Gastrocnemius medialis (tissue), 4 donors: ENCODE data around the gene KLC1.

ENCODE experiments used
- CTCF ChIP-seq, 5 experiments: fragments of 450-650 bp in 3 of 5; fragments of 200-600 bp in 2 of 5; sonication (generic) in 2 of 5; IDR thresholded peaks in 4 of 5; conservative IDR thresholded peaks in 1 of 5; 1 replicate in 4 of 5; 2 replicates in 1 of 5; pipeline ENCODE4 v1.5.1; 2016 to 2019; ENCODE audit warnings: antibody characterized with exemption in 5 of 5, mild to moderate bottlenecking in 3 of 5, moderate library complexity in 3 of 5
- POLR2A ChIP-seq, 2 donors: fragments of 450-650 bp; IDR thresholded peaks; one replicate each; pipeline ENCODE4 v1.6.1; 2017; ENCODE audit warnings: antibody characterized with exemption in 2 of 2, mild to moderate bottlenecking in 2 of 2, moderate library complexity in 2 of 2

DNA sequence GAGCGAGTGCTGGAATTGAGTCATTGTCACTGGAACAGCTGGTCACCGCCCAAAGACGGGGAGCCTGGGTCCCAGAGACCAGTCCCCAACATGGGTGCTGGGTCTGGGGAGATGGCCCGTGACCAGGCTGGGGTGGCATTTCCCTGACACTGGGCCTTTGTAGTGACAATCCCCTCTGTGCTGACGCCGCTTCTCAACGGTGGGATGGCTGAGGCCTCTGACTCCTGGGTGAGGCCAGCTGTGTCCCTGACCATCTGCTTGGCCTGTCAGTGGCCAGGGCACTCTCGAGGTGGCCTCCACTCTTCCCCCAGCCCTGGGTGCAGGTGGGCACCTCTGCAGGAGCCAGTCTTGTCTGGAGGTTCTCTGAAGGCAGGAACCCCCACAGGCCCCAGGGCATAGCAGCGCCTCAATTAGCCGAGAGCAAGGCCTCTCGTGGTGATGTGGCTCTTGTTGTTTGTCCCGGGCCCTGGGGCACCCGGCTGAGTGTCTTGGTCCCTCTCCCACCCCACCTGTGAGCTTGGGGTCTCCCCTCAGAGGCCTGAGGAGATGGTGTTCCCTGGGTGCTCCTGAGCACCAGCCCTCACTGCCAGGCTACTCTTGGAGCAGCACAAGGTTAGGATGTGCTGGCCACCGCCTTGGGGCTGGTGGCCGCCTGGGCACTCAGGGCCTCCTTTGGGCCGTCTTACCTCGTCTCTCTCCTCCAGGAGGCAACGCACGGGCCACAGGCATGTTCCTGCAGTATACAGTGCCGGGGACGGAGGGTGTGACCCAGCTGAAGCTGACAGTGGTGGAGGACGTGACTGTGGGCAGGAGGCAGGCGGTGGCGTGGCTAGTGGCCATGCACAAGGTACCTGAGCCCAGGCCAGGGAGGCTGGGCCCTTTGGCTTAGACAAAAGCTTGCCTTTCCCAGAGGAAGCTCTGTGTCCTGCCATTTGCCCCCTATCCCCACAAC, 103.2 kb downstream of the KLC1 start:
- TF ChIP-seq POLR2A (IDR thresholded peaks at IDR 0.05) (no peak), CTCF (IDR thresholded peaks at IDR 0.05 in 4 of 5, conservative IDR thresholded peaks at IDR 0.05 in 1 of 5) (no peak)
